Transverse colon (tissue), 3 donors: ENCODE data around the gene ASCC2.

Experiments
- CTCF ChIP-seq, 5 experiments: fragments of 200-600 bp in 3 of 5; fragments of 450-650 bp in 2 of 5; sonication (generic) in 3 of 5; IDR thresholded peaks; 1 replicate in 2 of 5; 2 replicates in 3 of 5; pipeline ENCODE4 v1.5.1; 2016 to 2017; ENCODE audit warnings: antibody characterized with exemption in 5 of 5, inconsistent platforms in 3 of 5, mild to moderate bottlenecking in 2 of 5, moderate library complexity in 1 of 5
- EP300 ChIP-seq: sonication (generic); formaldehyde crosslinking; IDR thresholded peaks from one replicate; pipeline ENCODE4 v1.6.1; 2017; ENCODE audit warnings: antibody characterized with exemption, low read depth
- POLR2A ChIP-seq: fragments of 450-650 bp; IDR thresholded peaks from one replicate; pipeline ENCODE4 v1.6.1; 2016; ENCODE audit warnings: antibody characterized with exemption, mild to moderate bottlenecking, moderate library complexity

GRCh38 chr22:29813126-29813525, 24.9 kb downstream of the ASCC2 start:
- no peak for TF ChIP-seq CTCF (IDR thresholded peaks at IDR 0.05)
- TF ChIP-seq POLR2A, result no peak
- TF ChIP-seq EP300, result no peak
